Prostate gland (tissue), 2 donors: Measurements from ENCODE around the gene CD52. TPM values are rescaled to one million over a fixed set of nuclear protein-coding genes. Genes with fewer than 3 reads are reported as not detected.

Source experiments
- DNase-seq: peaks from one replicate; pipeline ENCODE4 v3.0.0-alpha.2; 2019; ENCODE audit warnings: low spot score
- H3K27ac ChIP-seq, 2 donors: fragments of 200-600 bp; sonication (generic); 2 replicates each; pipeline ENCODE4 v1.5.1; 2017 to 2019
- H3K27me3 ChIP-seq: fragments of 200-600 bp; sonication (generic); replicated peaks from 2 replicates; pipeline ENCODE4 v1.5.1; 2019; ENCODE audit not compliant: insufficient read depth
- H3K36me3 ChIP-seq, 2 donors: fragments of 200-600 bp; sonication (generic); 1 replicate in 1 of 2; 2 replicates in 1 of 2; pipeline versions ENCODE4 v1.5.1 to v1.8.1; 2017 to 2019
- H3K4me1 ChIP-seq: fragments of 200-600 bp; sonication (generic); replicated peaks from 2 replicates; pipeline ENCODE4 v1.5.1; 2019
- H3K4me3 ChIP-seq, 2 donors: fragments of 200-600 bp; sonication (generic); 2 replicates each; pipeline ENCODE4 v1.5.1; 2017 to 2019
- H3K9me3 ChIP-seq: fragments of 200-600 bp; sonication (generic); 2 replicates; pipeline ENCODE4 v1.5.1; 2017
- POLR2A ChIP-seq: fragments of 450-650 bp; IDR thresholded peaks from one replicate; pipeline ENCODE4 v1.6.1; 2016; ENCODE audit warnings: antibody characterized with exemption, mild to moderate bottlenecking
- POLR2AphosphoS5 ChIP-seq: sonication (generic); formaldehyde crosslinking; IDR thresholded peaks from one replicate; pipeline ENCODE4 v1.6.1; 2017; ENCODE audit warnings: antibody characterized with exemption
- WGBS: methylation state at CpG from one replicate; pipeline ENCODE4 v1.1.5; 2018; 5-methylcytosine and 5-hydroxymethylcytosine counted together
- intact Hi-C: fragments of 100-400 bp; cut with DNase I; formaldehyde crosslinking; loops from one replicate; pipeline ENCODE4 v1.14.2; 2022
- total RNA-seq, 2 donors: library from RNA; depleted of rRNA; stranded (reverse); fragments of >200 nt; gene quantifications; one replicate each; pipeline ENCODE4 v1.1.0, GENCODE V29; 2016
- TF ChIP-seq, protein P1 (sequence below), 4 experiments: fragments of 200-600 bp in 2 of 4; fragments of 450-650 bp in 2 of 4; sonication (generic) in 2 of 4; IDR thresholded peaks; 1 replicate in 3 of 4; 2 replicates in 1 of 4; pipeline ENCODE4 v1.5.1; 2016 to 2019; ENCODE audit warnings: antibody characterized with exemption in 4 of 4, mild to moderate bottlenecking in 2 of 4, moderate library complexity in 2 of 4

Gene CD52
- total RNA-seq, 2 donors from 2014 or later = 3.2 to 5.3 TPM

DNA sequence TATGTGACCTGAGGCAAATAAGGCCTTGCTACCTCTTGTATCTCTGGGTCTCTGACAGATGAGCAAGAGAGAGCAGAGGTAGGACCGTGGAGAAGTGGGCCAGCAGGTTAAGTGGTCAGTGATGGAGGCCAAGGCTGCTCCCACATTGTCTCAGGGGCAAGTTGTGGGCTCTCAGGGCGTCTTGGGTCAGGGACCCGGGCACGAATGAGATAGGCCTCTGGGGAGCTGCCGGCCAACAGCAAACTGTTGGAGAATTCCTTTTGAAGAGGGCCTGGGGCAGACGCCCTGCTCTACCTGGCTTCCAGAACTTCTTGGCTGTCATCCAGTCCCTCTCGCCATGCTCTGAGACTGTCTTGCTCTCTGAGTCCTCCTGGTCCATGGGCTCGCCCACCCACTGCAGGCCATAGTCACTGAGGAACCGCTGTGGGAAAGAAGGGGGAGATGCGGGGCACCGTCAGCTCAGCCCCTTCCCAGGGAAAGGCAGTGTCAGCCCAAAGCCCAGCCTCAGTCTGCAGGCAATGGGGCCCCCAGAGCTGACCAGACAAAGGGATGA, 23.8 kb upstream of the CD52 start:
- Histone ChIP-seq H3K9me3 (no peaks in the 10 kb centered on the region), H3K27ac (no peak overlapping the region), H3K36me3 (no peaks in the 10 kb centered on the region), H3K4me3 (no peak overlapping the region), H3K27me3 (no peaks in the 10 kb centered on the region), H3K4me1 (no peaks in the 10 kb centered on the region)
- DNase-seq = no peak
- intact Hi-C loops = no loop called here
- no peak for TF ChIP-seq POLR2A
- TF ChIP-seq, protein P1, sequence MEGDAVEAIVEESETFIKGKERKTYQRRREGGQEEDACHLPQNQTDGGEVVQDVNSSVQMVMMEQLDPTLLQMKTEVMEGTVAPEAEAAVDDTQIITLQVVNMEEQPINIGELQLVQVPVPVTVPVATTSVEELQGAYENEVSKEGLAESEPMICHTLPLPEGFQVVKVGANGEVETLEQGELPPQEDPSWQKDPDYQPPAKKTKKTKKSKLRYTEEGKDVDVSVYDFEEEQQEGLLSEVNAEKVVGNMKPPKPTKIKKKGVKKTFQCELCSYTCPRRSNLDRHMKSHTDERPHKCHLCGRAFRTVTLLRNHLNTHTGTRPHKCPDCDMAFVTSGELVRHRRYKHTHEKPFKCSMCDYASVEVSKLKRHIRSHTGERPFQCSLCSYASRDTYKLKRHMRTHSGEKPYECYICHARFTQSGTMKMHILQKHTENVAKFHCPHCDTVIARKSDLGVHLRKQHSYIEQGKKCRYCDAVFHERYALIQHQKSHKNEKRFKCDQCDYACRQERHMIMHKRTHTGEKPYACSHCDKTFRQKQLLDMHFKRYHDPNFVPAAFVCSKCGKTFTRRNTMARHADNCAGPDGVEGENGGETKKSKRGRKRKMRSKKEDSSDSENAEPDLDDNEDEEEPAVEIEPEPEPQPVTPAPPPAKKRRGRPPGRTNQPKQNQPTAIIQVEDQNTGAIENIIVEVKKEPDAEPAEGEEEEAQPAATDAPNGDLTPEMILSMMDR (IDR thresholded peaks at IDR 0.05) = no peak
- TF ChIP-seq POLR2AphosphoS5 = no peak
- 91% methylated on average over 8 of the region's 11 CpGs for WGBS

DNA sequence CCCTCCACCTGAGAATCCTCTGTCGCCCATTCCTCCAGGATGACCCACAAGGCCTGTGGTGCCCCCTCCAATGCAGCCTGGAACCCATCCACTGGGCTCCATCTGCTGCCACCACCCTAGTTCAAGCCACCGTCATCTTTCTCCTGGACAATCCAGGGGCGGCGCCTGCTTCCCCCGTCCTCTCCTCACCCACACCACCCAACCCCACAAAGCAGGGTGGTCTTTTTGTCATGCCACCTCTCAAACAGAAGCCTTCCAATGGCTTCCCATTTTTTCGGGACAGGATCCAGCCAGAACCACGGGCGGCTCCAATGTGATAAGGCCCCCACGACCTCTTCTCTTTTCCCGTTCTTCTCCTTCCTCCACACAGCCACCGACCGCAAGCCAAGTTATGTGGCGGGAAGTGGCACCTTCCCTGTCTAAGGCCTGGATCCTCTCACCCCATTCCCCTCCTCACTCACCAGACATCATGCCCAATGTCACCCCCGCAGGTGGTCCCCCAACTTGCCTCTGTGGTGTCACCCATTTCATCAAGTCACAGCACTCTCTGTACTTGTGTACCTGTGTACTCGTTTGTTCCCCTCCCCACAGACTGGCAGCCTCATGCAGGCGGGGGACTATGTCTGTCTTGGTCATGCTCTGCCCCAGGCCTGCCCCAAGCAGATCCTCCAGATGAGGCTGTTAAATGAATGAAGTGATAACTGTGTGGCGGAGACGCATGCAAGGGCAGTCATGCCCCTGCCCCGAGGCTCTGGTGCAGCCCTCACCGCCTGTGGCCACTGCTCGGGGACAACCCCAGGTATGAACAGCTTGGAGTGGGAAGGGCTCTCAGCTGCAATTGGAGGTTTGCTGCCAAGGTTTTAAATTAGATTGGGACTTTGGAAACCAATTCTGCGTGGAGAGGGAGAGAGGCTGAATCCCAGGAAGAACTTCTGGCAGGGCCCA, 22.3 kb upstream of the CD52 start:
- Histone ChIP-seq H3K4me1 (no peaks in the 10 kb centered on the region), H3K4me3 (no peak overlapping the region), H3K27me3 (no peaks in the 10 kb centered on the region), H3K9me3 (no peaks in the 10 kb centered on the region), H3K36me3 (no peaks in the 10 kb centered on the region), H3K27ac (no peak overlapping the region)
- WGBS = 89% methylated on average over 22 of the region's 22 CpGs
- no peak for DNase-seq
- intact Hi-C loops = no loop called here
- TF ChIP-seq, protein P1 (IDR thresholded peaks at IDR 0.05) = no peak
- TF ChIP-seq POLR2A (no peak), POLR2AphosphoS5 (no peak)

DNA sequence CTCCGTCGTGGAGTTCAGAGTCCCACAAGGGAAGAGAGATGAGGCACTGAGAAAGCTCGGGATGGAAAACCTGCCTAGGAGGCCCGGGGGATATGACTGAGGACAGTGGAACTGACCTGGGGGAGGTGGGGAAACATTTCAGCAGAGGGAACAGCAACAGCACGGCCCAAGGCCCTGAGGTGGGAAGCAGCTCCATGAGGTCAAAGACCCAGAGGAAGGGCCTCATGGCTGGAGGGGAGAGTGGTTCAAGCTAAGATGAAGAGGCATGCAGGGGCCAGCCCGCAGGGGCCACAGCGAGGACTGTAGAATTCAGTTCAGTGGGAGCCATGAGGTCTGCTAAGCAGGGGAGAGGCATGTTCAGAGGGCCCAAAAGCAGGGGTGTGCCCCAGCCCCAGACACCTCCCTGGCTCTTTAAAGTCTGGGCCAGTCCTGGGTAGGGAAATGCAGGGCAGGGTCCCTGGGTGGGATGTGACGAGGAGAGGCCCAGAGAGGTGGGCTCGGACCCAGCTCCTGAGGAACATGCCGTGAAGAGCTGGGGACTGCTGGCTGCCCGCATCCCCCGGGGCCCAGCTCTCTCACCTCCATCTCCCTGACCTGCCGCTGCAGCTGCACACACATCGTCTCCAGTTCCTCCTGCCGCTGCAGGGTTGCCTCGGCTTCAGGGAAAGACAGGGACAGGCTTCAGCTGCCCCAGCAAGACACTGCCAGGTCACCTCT, 21.3 kb upstream of the CD52 start:
- Histone ChIP-seq H3K4me1 (no peaks in the 10 kb centered on the region), H3K36me3 (no peaks in the 10 kb centered on the region), H3K27me3 (no peaks in the 10 kb centered on the region), H3K9me3 (no peaks in the 10 kb centered on the region), H3K27ac (no peak overlapping the region), H3K4me3 (no peak overlapping the region)
- intact Hi-C loops = no loop called here
- 84% methylated on average over 16 of the region's 16 CpGs for WGBS
- TF ChIP-seq, protein P1 (IDR thresholded peaks at IDR 0.05) = no peak
- TF ChIP-seq POLR2A (no peak), POLR2AphosphoS5 (no peak)
- DNase-seq = no peak

DNA sequence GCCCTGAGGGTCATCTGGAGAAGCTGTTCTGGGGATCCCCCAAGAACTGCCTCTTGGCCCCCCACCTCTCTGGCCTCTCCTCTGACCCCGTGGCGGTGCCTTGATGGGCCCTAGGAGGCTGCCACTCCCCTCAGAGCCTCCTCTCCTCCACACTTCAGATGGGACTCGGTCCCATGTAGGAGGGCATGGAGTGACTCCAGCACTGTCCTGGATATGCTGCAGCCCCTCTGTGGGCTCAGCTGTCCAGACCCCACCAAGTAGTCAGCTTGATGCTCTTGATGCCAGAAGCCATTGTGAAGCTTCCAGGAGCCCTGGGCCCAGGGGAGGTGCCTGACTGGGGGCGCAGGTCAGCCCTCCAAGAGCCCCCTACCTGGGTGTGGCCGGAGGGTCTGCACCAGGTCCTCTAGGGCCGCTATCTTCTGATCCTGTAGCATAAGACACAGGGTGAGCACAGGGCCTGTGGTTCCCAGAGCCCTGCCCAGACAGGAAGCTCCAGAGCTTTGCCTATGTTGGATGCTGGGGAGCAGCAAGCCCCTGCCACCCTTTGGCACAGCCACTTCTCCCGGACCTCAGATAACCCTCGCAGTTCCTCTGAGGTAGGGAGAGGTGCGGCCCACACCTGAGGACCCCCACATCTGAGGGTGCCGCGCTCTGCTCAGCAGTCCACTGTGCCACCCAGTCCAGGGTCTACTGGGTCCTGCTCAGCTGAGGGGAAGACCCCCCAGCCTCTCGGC, 20.5 kb upstream of the CD52 start:
- TF ChIP-seq POLR2AphosphoS5 (no peak), POLR2A (no peak)
- TF ChIP-seq, protein P1 (IDR thresholded peaks at IDR 0.05) = no peak
- H3K9me3 ChIP-seq = no peaks in the 10 kb centered on the region
- H3K4me1 ChIP-seq = no peaks in the 10 kb centered on the region
- 99% methylated on average over 9 of the region's 12 CpGs for WGBS
- intact Hi-C loops = no loop called here
- H3K27ac ChIP-seq = no peak overlapping the region
- H3K4me3 ChIP-seq = no peak overlapping the region
- H3K36me3 ChIP-seq = no peaks in the 10 kb centered on the region
- H3K27me3 ChIP-seq = no peaks in the 10 kb centered on the region
- DNase-seq = no peak
